Endothelial cell of hepatic sinusoid (primary cell): Measurements from ENCODE around the gene DCUN1D3.
"Not testable (repeated sequence)": the region's sequence is repeated elsewhere in the genome, so short reads cannot be mapped to it uniquely, and the experiment has no call there.

Experiments used
- in situ Hi-C: cut with HindIII; loops from 2 replicates; pipeline ENCODE4 v1.10.0; 2017; ENCODE audit warnings: low sequenced_read_pairs

DCUN1D3 gene

DNA sequence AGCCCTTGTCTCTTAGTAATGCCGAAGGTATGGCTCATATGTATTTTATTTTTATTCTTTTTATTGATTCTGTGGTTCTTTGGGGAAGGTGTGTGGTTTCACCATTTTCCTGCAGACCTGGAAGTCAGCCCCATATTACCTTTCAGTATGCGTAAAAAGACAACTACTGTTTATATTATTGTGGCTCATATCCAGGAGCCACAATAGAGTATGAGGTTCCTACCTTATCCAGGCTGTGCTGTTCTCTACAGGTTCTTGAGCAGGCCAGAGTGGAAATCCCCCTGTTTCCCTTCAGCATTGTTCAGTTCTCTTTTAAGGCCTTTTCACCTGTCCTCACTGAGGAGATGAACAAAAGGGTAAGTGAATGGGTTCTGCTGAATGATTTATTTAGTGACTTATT, 60.7 kb downstream of the DCUN1D3 start:
- in situ Hi-C loops = no loop called here

DNA sequence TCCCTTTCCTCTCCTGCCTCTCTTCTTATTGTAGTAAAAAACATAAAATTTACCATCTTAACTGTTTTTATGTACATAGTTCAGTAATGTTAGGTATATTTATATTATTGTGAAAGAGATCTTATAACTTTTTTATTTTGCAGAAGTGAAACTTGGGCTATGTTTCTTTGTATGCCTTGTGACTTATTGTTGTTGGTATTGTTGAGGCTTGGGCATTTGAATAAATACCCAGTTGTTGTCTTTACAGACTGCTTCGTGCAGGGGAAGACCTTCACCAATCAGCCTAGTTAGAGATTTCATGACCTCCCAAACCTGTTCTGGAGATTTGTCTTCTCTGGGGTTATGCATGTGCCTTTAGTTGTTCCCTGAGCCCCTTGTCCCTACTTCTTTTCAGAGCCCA, 61.9 kb downstream of the DCUN1D3 start:
- in situ Hi-C loops = no loop called here

DNA sequence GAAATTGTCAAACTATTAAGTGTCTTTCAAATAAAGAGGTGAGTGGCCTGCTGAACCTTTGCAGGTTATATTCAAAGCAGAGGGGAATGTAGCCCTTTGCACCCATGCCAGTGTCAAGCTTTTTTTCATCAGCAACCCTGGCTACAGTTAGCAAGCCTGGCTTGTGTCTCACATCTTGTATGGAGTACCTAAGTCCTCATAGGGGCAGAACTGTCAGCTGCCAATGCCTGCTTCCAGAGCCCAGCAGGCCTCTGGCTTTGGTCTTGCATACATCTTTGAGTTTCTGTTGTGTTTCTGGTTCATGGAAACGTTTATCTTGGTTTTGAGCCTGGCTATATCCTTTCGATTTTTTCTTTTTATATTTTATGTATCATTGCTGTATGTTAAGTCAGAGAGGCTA, 67.1 kb downstream of the DCUN1D3 start:
- in situ Hi-C loops = no loop called here

DNA sequence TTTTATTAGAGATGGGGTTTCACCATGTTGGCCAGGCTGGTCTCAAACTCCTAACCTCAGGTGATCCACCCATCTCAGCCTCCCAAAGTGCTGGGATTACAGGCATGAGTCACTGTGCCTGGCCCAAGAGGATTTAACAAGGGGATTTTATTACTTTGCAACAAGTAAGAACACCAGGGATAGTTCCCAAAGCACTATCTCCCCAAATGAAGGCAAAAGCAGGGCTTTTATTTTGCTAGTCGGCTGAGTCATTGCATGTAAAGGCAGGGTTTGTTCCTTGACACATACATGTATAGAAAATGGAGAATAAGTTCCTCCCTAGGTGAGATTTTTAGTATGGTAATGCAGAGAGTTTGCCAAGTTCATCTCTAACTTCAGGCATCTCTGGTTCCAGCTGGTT, 69.8 kb downstream of the DCUN1D3 start:
- in situ Hi-C loops = no loop called here

DNA sequence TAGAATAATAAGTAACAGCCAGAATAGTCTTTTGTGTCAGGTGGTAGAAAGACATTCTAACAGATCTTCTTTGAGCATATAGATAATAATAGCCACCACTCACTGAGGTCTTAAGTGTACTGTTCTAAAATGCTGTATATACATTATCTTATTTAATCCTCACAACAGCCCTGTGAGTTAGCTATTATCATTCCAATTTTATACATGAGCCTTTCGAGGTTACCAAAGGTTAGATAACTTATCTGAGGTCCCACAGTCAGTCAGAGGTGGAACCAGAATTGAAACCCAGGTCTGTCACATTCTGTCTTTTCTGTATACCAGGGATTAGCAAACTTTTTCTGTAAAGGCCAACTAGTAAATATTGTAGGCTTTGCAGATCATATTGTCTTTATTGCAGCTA, 70.6 kb downstream of the DCUN1D3 start:
- in situ Hi-C loops = loop anchor here (5.0 kb wide), 1 partner anchor 42 kb away; no protein-coding TSS in a partner anchor

DNA sequence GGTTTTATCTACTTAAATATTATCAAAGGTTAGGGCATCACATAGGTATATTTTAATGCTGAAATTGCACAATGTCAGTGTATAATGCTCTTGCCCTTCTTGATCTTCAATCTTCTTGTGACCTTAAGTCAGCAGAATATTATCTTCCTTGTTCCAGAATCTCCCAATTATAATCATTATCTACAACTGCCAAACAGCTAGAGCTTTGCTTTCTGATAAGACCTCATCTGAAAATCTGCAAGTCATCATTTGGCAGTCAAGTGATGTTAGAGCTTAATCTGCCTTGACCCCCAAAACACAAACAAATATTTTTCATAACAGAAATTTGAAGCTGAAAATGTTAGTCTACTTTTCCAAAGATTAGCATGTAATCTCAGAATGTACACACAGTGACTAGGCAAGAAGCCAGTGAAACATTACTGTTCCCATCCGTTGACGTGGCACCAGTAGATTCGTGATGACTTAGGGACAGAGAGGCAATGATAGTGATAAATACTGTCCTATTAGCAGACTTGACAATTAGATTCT, 74.1 kb downstream of the DCUN1D3 start:
- in situ Hi-C loops = loop anchor here (5.0 kb wide), 1 partner anchor 39 kb away; no protein-coding TSS in a partner anchor

DNA sequence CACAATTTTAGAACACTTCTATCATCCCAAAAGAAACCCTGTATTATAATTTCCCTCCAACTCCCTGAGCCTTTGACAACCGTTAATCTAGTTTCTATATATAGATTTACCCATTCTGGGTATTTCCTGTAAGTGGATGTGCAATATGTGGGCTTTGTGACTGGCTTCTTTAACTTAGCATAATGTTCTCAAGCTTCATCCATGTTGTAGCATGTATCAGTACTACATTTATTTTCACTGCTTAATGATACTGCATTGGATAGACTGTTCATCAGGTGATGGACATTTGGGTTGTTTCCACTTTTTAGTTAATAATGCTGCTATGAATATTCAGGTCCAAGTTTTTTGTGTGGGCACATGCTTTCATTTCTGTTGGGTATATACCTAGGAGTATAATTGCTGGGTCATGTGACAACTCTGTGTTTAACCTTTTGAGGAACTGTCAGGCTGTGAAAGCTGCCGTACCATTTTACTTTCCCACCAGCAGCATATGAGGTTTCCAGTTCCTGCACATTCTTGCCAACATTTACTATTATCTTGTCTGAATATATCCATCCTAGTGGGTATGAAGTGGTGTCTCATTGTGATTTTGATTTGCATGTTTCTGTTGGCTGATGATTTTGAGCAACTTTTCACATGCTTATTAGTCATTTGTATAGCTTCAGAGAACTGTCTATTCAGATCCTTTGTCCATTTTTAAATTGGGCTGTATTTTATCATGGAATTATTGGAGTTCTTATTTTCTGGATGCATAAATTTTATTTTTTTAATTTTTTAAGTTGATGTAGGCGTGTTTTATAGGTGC, 77.4 kb downstream of the DCUN1D3 start:
- in situ Hi-C loops = no loop called here

DNA sequence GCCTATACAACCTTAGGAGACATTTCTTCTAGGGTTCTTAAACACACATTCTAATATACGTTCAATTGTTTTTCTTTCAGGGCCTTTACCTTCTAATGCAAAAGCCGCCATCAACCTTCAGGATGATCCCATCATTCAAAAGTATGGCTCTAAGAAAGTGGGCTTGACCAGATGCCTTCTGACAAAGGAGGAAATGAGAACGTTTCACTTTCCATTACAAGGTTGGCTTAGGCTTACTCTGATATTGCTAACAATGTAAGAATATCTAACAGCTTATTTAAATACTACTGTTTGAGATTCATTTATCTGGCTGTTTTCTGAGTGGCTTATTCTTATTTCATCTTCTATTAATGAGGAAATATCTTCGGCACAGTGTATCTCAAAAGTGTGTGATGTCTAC, 78.5 kb downstream of the DCUN1D3 start:
- in situ Hi-C loops = no loop called here

DNA sequence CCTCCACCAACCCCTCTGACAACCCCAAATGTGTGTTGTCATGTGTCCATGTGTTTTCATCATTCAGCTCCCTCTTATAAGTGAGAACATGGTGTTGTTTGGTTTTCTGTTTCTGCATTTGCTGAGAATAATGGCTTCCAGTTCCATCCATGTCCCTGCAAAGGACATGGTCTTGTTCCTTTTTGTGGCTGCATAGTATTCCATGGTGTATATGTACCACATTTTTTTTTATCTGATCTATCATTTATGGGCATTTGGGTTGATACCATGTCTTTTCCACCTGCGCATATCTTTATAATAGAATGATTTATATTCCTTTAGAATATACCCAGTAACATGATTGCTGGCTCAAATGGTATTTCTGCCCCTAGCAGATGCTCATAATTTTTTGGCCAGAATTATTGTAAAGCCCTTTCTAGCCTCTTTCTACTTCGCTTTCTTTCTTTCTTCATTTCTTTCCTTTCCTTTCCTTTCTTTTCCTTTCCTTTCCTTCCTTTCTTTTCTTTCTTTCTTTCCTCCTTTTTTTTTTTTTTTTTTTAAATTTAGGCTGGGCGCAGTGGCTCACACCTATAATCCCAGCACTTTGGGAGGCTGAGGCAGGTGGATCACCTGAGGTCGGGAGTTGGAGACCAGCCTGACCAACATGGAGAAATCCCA, 81.1 kb downstream of the DCUN1D3 start:
- in situ Hi-C loops = no loop called here

DNA sequence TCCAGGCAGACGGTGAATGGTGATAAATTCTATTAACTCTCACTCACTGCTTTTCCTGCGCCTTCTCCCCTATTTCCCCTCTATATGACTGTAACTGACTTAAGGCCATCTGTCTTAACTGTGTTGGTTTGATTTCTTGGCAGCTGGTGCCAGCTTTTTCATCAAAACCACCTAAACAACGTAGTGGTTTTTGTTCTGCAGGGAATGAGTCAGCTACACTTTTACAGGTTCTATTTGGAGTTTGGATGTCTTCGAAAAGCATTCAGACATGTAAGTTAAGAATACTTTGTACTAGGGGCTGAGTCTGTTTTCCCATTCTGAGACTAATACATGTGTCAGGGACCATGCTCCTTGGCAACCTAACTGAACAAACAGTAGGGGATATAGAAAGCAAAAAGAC, 85.4 kb downstream of the DCUN1D3 start:
- in situ Hi-C loops = no loop called here

DNA sequence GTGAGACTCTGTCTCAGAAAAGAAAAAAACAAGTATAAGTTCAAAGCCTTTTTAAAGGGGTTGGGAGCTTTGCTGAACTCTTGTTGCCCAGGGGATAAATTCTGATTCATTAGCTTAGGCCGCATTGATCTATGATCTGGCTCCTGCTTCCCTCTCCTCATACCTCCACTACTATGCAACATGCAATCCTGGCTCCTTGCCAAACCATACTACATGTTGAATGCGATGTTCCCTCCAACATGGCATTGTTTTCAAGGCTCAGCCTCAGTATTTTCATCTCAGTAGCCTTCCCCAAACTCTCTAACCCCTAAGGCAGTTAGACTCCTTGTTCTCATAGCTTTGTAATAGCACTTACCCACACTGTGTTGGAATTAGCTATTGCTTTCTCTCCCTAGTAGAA, 87.6 kb downstream of the DCUN1D3 start:
- in situ Hi-C loops = no loop called here

DNA sequence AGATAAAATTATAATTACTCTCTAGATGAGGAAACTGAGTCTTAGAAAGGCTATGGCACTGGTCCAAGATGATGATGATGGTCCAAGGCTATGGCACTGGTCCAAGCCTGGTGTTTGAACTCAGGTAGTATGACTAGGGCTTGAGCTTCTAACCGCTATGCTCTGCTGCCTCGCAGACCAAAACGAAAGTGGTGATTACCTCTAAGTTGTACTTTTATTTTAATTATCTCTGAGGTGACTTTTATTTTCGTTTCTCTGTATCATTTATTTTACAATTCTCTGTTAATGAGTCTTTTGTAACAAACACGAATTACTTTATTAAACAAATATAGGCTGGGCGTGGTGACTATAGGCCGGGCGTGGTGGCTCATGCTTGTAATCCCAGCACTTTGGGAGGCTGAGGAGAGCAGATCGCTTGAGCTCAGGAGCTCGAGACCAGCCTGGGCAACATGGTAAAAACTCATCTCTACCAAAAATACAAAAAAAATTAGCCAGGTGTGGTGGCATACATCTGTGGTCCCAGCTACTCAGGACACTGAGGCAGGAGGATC, 88.2 kb downstream of the DCUN1D3 start:
- in situ Hi-C loops = no loop called here

DNA sequence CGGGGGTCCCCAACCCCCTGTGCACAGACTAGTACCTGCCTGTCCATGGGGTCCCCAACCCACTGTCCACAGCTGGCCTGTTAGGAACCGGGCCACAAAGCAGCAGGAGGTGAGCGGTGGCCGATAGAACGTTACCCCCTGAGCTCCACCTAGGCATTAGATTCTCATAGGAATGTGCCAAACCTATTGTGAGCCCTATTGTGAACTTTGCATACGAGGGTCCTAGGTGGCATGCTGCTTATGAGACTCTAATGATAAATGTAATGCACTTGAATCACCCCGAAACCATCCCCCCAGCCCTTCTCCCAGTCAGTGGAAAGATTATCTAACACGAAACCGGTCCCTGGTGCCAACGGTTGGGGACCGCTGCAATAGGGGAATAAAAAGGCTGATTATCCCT, 92.3 kb downstream of the DCUN1D3 start:
- in situ Hi-C loops = no loop called here

DNA sequence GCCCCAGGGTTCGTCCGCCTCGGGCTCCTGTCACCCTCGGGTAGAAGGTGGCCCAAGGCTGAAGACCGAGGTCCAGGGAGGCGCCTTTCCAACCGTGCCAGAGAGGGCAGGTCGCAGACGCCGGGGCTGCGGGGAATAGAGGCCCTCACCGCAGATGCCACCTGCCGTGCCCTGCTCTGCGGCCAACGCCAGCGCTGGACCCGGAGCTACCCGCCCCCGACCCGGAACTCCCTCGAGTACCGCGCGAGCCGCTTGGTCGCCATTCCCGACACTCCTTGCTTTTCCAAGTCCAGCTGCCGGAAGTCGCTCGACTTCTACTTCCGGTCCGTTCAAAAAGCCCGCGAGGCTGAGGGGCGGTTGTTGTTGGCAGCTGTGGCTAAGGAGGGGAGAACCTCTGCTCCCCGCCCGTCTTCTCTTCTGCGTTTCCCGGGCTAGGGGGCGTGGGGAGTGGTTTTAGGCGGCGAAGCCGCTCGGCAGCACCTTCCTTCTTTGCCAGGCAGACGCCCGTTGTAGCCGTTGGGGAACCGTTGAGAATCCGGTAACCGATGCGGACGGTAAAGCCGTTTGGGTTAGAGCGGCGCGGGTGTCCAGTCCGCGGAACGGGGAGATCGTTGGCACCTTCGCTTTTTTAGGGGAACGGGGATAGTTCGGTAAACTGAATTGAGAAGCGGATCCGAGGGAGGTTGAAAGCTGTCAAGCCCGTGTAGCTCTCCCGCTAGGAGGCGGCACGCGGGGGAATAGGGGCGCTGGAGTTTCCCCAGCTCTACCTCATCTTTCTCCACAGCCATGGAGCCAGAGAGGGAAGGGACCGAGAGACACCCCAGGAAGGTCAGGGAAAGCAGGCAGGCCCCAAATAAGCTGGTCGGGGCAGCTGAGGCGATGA, 93.7 kb downstream of the DCUN1D3 start, which contains the start of the genes ERI2 and REXO5:
ERI2 (minus strand) TSS at position 305 of the 883 bp plus-strand sequence; CDS start at position 263, 42 bp downstream.
REXO5 (plus strand) TSS at position 360 of the 883 bp plus-strand sequence; CDS start at position 787, 427 bp downstream.
- in situ Hi-C loops = no loop called here

DNA sequence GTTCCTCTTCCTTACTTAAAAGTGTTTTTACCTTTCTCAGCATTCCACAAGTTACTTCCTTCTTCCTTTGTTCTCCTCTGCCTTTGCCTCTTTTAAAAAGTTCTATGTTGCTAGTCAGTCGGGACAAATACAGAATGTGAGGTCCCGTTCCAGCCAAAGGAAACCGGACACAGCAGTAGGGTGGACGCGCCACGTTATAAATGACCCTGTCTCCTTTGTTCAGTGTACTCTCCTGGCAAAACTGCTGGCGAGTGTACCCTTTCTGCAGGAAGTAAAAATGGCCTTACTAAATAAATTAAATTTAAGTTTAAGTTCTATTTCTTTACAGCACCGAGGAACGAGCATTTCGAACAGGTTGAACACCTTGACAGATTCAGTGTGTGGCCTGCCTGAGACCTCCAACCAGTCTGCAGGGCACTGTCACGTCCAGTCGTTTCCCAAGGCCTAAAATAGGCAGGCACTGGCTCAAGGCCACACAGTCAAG, 94.4 kb downstream of the DCUN1D3 start:
- in situ Hi-C loops = not testable (repeated sequence)
